ENCODE results near the gene TPSB2.

TPSB2 gene

GRCh38 chr16:1218061-1218929 lies 11.7 kb downstream of the TPSB2 start:
- Mint-ChIP-seq H3K4me1 (peaks cover 5% of the 10 kb centered on the region), H3K4me3 (no peak overlapping the region), H3K27ac (no peak overlapping the region), H3K9me3 (no peaks in the 10 kb centered on the region), H3K27me3 (ENCODE audit: low read depth) (no peaks in the 10 kb centered on the region), H3K36me3 (ENCODE audit: low read depth) (peaks cover 6% of the 10 kb centered on the region)
- TF ChIP-seq CTCF (IDR thresholded peaks at IDR 0.05; ENCODE audit: unreplicated experiment in 3 of 3): no peak

GRCh38 chr16:1217526-1217925 lies 12.5 kb downstream of the TPSB2 start:
- Mint-ChIP-seq H3K27ac (no peak overlapping the region), H3K36me3 (ENCODE audit: low read depth) (peaks cover 6% of the 10 kb centered on the region), H3K9me3 (no peaks in the 10 kb centered on the region), H3K4me3 (no peak overlapping the region), H3K27me3 (ENCODE audit: low read depth) (no peaks in the 10 kb centered on the region), H3K4me1 (peaks cover 5% of the 10 kb centered on the region)
- no peak for TF ChIP-seq CTCF (IDR thresholded peaks at IDR 0.05; ENCODE audit: unreplicated experiment in 3 of 3)

GRCh38 chr16:1216681-1217400 lies 13.1 kb downstream of the TPSB2 start:
- H3K27me3 Mint-ChIP-seq (ENCODE audit: low read depth): no peaks in the 10 kb centered on the region
- no peak overlapping the region for H3K4me3 Mint-ChIP-seq
- no peak overlapping the region for H3K27ac Mint-ChIP-seq
- no peaks in the 10 kb centered on the region for H3K9me3 Mint-ChIP-seq
- peaks cover 5% of the 10 kb centered on the region for H3K4me1 Mint-ChIP-seq
- TF ChIP-seq CTCF (IDR thresholded peaks at IDR 0.05; ENCODE audit: unreplicated experiment in 3 of 3): no peak
- H3K36me3 Mint-ChIP-seq (ENCODE audit: low read depth): peaks cover 6% of the 10 kb centered on the region

GRCh38 chr16:1216296-1216619 lies 13.7 kb downstream of the TPSB2 start:
- Mint-ChIP-seq H3K27me3 (ENCODE audit: low read depth) (no peaks in the 10 kb centered on the region), H3K36me3 (ENCODE audit: low read depth) (peaks cover under 1% of the 10 kb centered on the region), H3K4me3 (no peak overlapping the region), H3K4me1 (no peaks in the 10 kb centered on the region), H3K27ac (no peak overlapping the region), H3K9me3 (no peaks in the 10 kb centered on the region)
- no peak for TF ChIP-seq CTCF (IDR thresholded peaks at IDR 0.05; ENCODE audit: unreplicated experiment in 3 of 3)

GRCh38 chr16:1215574-1216295 lies 14.2 kb downstream of the TPSB2 start:
- Mint-ChIP-seq H3K9me3 (no peaks in the 10 kb centered on the region), H3K27me3 (ENCODE audit: low read depth) (no peaks in the 10 kb centered on the region)

More at GRCh38 chr16:1215574-1216295, 14.2 kb downstream of the TPSB2 start:
- no peaks in the 10 kb centered on the region for H3K36me3 Mint-ChIP-seq (ENCODE audit: low read depth)
- H3K4me1 Mint-ChIP-seq: no peaks in the 10 kb centered on the region
- TF ChIP-seq CTCF (IDR thresholded peaks at IDR 0.05; ENCODE audit: unreplicated experiment in 3 of 3): no peak
- H3K27ac Mint-ChIP-seq: no peak overlapping the region
- no peak overlapping the region for H3K4me3 Mint-ChIP-seq
